ENCODE results near the gene DNAAF3.
"Not testable (repeated sequence)": the region's sequence is repeated elsewhere in the genome, so short reads cannot be mapped to it uniquely, and the experiment has no call there.

The DNAAF3 gene
- 0 to 0.20 reads per million in 2 donors for total RNA-seq

DNA sequence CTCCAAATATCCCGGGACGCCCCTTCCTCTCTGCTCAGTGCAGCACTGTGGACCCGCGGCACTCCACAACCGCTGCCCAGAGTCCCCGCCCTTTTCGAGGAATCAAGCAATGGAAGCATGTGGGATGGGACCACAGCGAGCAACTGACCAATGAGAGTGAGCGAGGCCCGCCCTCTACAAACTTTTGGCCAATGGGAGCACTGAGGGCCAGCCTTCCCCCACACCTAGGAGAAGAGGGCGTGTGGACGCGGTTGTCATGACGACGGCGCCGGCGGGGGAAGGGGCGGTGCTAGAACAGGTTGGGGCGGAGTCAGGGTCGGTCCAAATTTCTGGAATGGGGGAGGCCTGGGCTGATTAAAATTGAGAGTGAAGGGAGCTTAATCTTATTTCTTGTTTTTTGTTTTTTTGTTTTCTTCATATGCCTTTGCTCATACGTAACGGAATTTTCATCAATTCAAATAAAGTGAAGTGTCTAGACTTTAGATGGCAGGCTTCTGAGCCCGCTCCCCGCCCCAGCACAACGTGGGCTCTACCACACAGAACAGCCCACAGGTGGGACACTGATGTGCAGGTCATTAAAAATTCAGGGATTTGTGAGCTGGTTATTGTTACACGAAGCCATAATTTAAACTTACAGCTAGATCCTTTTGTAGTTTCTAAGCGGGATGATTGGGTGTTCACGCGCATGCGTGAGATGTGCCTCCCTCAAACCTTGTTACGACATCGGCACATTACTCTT is at the start of gene DNAAF3:
TSS of gene DNAAF3 (minus strand) at position 84 of the 739 bp plus-strand sequence. CDS start 200 bp downstream, outside the sequence.
- peak in 4 of 5 experiments; percentile 43 to 84 (median 54) for DNase-seq

DNA sequence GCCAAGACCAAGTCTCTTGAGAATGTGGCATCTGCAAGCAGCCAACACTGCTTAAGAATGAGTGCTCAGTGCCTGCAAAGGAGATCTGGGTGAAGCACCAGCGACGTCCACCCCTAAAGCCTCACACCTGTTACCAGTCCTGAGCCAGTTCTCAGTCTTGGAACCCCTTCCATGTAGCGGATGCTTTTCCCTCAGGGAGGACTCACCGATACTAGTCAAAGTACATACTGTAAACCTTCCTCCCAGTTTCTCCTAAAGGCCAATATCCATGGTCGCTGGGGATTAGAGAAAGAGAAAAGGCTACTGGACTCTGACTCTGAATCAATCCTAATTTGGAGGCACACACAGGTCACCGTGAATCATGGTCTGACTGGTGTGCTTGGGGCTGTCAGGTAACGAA is 47.1 kb upstream of the DNAAF3 start:
- no peak for DNase-seq

DNA sequence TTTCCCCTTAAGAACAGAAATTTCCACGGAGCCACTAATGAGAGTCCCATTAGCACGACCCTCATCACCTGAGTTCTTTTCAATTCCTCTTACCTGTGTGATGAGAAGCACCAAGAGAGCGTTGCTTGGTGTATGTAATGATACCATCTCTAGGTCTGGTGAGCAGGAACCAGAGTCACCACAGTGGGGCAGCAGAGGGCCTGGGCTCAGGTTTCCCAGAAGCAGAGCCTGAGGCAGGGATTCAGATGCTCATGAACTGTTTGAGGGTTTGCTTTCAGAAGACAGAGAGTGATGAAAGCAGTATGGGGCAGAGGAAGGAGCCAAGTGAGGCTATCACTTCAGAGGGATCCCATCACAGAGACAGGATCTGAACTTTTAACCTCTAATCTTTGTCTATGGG is 46.0 kb upstream of the DNAAF3 start:
- peak in 2 of 5 experiments; percentile 25 to 57 for DNase-seq

DNA sequence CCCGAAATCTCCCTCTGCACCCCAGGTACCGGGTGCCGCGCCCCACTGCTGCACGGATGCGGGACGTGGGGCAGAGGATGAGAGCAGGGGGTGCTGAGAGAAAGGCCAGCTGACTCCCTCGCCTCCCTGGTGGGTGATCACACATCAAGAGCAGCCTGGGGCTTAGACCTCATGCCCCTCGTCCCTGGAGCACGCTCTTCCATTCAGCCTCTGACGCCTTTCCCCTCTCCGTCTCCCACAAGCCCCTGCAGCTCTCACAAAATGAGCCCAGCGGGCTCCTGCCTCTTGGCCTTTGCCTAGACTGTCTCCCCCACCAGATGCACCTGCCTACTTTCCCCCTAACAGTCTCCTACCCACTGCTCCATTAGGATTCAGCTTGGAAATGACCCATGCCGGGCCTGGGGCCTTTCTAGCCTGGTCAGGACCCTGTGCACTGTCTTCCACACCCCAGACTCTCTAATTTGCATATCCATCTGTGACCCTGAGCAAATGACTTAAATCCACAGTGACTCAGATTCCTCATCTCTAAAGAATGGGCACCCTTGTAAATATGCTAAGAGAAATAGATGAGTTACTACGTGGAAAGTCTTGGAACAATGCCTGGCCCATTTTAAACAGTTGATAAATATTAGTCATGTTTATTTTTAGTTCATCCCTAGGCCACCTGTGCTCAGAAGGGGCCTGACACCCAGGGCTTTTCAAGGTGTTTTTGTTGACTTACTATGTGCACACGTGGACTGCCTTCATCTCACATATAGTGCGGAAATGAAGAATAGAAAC is 43.5 kb upstream of the DNAAF3 start:
- no peak for DNase-seq

DNA sequence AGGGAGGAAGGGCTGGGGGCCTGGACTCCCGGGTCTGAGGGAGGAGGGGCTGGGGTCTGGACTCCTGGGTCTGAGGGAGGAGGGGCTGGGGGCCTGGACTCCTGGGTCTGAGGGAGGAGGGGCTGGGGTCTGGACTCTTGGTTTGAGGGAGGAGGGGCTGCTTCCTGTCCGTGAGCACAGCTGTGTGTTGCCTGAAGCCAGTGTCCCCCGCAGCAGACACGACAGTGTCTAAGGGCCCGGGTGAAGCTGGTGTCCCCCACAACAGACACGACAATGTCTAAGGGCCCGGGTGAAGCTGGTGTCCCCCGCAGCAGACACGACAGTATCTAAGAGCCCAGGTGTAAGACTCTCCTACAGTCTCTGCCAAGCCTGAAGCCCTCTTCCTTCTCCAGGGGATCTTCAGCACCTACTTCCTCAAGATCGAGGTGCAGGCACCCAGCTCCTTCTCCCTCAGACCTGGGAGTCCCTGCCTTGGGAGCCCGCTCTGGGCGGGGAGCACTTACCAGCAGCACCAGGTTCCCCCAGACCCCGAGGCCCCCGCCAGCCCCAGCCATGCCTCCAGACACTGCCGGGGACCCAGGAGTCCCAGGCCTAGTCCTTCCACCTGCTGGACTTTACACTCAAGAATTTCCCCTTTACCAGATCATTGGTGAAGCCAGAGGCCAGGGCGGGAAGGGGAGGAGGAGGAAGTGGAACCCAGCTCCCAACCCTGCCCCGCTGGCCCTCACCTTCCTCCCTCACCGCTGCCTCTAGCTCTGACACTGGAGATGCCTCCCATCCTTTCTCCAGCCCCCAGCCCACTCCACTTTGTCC is 42.7 kb upstream of the DNAAF3 start, which contains the start of gene PTPRH:
TSS of gene PTPRH (minus strand) at position 622 of the 813 bp plus-strand sequence. CDS start at position 554, 68 bp downstream.
- no peak for DNase-seq

DNA sequence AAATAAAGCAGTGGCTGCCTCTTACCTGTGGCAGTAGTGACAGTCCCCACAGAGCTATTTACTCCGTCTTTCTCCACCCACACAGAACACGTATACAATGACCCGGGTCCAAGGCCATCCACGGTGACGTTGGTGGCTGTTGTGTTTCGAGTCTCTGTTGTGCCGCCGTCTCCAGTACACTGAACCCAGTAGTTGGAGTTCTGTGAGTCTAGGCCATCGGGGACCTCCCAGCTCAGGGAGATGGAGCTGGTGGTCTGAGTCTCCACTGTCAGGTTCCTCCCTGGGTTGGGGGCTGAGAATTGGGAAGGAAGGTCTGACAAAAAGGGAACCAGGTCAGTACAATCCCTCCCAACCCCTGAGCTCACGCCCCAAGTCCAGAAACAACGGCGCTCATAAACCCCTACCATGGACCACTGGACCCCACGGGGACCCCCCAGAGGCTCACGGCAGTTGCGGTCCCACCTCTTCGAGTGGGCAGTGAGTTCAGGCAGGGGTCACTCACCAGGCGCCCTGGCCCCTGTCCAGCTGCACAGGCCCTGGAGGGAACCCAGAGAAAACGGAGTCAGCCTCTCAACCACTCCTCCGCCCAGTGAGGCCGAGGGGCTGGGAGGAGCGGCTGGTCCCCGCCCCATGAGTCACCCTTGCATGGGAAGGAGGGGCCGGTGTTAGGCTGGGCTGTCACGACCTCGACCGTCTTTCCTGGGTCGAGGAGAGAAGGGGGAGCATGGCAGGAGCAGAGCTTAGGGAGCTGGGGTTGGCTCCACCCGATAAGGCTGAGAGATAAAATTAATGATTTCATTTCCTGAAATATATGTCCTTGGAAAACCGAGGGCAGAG is 40.5 kb upstream of the DNAAF3 start:
- peak in 1 of 5 experiments; percentile 21 for DNase-seq

DNA sequence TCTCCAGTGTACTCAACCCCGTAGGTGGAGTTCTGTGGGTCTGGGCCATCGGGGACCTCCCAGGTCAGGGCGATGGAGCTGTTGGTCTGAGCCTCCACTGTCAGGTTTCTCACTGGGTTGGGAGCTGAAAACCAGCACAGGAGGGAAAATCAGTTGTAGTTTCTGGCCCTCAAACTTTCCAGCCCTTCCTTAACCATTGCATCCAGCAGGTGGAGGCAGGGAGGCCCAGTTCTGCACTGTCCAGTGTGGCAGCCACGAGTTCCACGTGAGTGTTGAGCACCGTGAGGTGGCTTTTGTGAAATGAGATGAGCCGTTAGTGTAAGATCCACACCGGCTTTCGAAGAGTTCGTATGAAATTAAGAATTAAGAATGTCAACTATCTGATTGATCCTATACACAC is 35.8 kb upstream of the DNAAF3 start:
- not testable (repeated sequence) for DNase-seq

DNA sequence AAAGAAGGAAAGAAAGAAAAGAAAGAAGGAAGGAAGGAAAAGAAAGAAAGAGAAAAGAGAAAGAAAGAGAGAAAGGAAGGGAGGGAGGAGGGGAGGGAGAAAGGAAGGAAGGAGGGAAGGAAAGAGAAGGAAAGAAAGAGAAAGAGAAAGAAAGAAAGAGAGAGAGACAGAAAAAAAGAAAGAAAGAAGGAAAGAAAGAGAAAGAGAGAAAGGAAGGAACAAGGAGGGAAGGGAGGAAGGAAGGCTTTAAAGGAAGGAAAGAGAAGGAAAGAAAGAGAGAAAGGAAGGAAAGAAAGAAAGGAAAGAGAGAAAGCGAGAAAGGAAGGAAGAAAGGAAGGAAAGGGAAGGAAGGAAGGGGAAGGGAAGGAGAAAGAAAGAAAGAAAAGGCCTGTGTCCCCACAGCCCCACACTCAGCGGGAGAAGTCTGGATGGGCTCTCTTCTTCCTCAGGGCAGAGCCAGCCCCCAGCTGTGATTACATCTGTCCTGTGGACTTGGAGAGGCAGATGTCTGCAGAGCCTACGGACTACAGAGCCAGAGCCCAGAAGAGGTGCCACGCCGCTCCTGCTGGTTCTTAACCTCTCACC is 33.3 kb upstream of the DNAAF3 start:
- no peak for DNase-seq

DNA sequence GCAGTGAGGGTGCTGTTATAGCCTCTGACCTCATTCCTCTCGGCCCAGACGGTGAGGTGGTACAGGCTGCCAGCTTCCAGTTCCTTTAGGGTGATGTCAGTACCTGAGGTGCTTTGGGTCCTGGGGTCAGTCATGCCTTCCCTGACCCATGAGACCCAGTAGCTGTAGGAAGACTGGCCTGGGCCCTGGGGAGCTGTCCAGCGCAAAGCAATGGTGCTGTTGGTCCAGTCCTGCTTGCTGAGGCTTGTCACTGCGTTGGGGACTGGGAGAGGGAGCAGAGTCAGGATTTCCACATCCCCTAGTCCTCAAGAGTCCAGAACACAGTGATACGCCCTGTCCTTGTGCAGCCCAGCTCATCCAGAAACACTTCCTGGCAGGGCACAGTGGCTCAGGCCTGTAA is 32.2 kb upstream of the DNAAF3 start:
- DNase-seq, result no peak

DNA sequence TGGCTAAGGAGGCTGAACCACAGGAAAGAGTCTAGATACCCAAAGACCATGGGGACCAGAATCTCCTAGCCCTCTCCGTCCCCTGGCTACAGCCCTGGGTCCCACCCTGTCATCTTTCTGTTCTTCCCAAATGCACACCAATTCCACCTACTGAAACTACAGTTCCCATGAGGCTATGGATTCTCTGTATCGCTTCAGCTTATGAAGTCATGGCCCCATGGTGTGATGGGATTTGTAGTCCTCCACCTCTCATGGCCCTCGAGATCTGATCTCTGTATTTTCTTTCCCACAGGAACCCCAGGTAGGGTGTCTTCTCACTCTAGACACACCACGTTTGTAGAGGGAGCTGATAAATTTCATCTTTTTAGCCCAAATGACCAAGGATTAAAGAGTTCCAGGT is 31.1 kb upstream of the DNAAF3 start:
- DNase-seq, result peak in 1 of 5 experiments; percentile 18

DNA sequence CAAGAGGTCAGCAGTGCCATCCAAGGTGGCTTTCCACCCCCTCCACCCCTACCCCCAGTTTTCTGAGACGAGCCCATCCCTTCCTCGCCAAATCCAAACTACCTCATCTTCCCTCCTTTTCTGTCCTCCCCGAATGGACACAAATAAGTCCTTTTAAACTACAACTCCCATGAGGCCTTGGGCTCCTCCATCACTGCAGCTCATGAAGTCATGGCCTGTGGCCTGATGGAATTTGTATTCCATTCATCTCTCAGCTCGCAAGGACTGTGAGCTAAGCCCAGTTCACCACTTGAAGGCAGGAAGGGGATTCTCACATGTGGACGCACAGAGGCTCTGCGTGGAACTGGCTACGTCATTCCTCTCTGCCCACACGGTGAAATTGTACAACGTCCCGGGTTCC is 30.4 kb upstream of the DNAAF3 start:
- no peak for DNase-seq

DNA sequence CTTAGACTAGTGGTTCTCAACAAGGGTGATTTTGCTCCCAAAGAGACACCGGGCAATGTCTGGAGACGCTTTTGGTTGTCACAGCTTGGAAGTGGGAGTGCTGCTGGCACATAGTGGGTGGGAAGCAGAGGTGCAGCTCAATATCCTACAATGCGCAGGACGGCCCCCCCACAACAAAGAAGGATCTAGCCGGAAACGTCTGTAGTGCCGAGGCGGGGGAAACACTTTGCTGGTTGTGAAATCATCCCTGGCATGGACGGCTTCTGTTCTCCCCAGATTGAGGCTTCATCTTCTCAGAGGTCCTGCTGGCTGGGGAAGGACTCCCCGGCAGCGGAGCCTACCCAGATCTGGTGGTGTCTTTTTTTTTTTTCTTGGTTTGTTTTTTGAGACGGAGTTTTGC is 27.1 kb upstream of the DNAAF3 start:
- DNase-seq, result no peak

DNA sequence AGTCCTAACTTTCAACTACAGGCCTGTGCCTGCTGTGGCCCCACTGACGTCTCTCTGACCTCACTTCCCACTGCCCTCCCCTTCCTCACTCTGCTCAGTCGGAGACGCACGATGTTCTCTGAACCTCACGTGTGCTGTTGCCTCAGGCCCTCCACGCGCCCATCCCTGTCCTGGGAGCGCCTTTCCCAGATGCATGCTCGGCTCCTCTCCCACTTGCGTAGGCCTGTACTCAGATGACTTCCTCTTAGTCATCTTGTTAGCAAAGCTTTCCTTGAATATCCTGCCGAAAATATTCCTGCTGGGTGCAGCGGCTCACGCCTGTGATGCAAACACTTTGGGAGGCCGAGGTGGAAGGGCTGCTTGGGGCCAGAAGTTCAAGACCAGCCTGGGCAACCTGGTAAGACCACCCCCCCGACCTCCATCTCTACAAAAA is 23.0 kb upstream of the DNAAF3 start:
- no peak for DNase-seq

DNA sequence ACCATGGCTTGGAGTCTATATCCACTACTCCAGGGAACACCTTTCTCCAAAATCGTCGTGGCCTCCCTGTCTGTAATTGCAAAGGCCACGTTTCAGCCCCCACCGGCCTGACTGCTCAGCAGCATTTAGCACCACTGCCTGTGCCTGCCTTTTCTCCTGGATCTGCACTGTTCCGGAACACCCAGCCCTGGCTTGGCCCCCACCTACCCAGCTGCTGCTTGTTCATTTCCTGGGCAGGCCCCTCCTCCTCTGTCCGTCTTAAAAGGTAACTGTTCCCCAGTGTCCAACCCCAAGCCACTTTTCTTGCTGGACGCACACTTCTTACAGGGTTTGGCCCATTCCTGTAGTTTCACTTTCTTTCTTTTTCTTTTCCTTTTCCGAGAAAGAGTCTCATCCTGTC is 22.2 kb upstream of the DNAAF3 start:
- no peak for DNase-seq

DNA sequence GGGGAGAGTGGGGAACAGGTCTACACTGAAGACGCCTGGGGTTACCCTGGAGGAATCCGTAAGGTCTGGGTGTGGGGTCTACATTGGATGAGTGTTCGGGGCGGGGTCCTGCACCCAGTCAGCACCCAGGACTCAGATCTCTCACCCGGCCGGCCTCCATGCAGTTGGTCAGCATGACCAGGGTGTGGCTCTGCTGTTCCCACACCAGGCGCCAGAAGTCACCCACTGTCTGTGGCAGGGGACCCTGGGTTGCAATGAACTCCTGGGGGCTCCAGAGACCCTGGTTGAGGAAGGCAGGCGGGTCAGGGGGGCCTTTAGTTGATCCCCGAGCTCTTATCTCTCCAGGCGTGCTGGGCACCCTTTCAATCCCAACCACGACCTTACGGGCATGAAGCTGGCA is 19.7 kb upstream of the DNAAF3 start:
- no peak for DNase-seq

DNA sequence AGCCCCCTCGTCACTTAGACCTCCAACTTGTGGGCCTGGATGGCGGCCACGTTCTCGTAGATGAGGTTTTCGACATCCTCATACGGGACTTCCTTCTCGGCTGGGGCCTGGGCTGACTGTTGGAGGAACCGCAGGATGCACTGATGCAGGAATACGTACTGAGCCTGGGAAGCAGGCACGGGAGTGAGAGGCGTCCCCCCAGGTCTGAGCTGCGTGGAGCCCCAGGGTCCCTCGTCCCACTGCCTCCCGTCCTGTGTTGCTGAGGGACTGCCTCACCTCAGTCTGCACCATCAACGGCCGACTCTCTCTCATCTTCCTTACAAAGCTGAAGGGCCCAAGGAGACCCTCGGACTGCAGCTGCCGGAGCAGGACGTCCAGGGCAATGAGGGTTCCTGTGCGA is 15.3 kb upstream of the DNAAF3 start:
- no peak for DNase-seq

DNA sequence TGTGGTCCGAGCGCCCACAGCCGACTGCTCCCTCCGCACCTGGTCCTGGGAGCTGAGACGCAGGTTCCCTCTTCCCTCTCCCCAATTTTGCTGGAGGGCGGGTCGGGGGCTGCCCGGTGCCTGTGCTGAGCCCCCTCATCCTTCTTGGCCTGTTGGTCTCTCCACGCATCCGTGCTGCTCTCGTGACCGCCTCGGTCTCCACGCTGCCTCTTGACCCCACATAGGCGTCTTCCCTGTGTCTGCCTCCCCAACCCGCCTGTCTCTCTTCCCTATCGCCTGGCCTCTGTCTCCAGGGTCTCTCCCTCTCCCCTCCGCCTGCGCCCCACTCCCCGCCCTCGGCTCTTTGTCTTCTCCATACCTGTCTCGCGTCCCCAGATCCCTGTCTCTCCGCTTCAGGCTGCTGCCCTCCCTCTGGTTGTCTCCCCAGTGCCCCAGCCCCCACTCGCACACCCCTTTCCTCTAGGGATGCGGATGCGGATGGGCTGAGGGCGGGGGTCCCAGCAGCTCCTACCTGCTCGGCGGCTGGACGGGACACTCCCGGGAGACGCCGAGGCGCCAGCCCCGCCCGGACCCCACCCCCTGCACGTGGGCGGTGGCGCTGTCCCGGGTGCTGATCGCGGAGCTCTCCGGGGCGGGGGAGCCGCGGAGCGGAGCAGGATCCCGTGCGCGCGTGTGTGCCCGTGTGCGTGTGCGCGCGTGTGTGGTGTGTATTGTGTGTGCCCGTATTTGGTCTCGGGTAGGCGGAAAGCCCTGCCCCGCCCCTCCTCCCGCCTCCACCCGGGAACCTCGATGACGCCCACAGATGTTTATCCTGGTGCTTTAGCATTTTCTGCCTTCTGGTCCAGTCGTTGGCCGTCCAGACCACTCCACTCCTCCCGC is 13.4 kb upstream of the DNAAF3 start, which contains the start of gene SYT5:
TSS of gene SYT5 (minus strand) at position 684 of the 879 bp plus-strand sequence. CDS start 1,248 bp downstream, outside the sequence.
- DNase-seq, result peak; percentile 26 to 54 (median 47)

DNA sequence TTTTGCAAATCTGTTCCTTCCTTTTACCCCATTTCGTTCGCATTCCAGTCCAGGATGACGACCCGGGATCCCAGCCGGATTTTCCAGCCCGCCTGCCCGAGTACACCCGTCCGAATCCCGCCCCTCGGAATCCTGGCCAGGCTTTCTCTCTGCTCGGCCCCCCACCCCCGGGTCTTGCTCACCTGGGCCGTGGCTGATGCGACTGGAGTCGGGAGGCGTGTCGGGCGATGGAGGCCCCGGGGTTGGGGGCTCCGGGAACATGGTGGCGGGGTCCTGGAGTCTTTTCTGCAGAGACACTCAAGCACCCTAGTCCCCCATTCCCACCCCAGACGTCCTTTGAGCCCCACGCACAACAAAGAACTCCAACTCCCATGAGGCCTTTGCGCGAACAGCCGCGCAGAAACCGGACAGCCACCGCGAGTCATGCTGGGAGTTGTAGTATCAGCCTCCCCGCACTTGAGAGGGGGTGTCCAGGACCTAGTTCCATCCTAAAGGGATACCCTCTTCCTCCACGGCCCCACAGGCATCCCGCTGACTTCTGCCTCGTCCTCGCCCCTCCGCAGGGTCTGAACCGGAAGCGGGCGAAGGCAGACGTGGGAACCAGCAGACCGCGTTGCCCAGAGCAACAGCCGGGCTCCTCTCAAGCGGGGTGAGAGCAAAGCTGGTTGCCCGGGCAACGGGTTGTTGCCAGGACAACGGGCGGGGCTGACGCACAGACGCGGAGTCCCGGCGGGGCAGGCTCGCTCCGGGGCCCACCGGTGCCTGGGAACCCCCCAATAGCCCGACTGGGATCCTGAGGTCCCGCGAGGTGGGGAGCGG is 12.6 kb upstream of the DNAAF3 start:
- DNase-seq, result peak; percentile 85 to 95 (median 93)

DNA sequence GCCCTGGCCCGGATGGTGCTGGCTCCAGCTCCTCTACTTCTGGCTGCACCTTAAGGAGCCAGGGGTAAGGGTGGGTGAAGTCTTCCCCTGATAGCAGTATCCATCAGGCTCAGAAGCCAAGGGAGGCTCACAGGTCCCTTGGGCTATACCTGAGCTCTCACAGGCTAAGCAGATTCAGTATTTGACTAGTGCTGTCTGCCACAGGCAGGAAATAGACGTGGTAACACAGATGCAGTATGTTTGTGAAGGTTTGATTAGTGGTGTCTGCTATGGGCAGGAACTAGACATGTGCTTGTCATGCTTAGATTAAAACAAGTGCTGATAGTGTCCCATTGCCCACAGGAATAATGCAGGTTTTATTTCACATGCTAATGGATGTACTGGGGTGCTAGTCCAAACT is 9.7 kb upstream of the DNAAF3 start:
- DNase-seq, result peak in 1 of 5 experiments; percentile 49
